Activated gamma-delta T cell (primary cell): ENCODE measurements around the gene SLMAP.

ENCODE experiments used
- DNase-seq: peaks from one replicate; lab custom pipeline; 2025; lab: John Stamatoyannopoulos, UW

The SLMAP gene

GRCh38 chr3:57961828-57962447 lies 205.8 kb downstream of the SLMAP start:
- no peak for DNase-seq

DNA sequence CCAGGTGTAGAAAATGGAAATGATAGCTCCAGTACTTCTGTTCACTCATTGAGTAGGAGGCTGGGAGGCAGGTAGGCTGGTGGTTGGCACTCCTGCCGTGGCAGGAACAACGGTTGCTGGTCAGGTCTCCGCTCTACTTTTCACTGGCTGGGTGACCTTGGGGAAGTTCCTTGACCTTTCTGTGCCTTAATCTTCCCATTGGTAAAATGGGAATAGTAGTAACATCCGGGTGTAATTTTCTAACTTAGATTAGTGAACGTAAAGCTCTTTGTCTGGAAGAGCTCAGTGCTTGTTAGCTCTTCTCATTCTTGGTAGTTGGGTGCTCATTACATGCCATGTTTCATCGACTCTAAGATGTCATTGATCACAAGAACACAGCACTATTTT lies 206.3 kb downstream of the SLMAP start:
- no peak for DNase-seq

- DNase-seq = no peak
Observed at GRCh38 chr3:57963811-57964346, 207.8 kb downstream of the SLMAP start.

- no peak for DNase-seq
Observed at GRCh38 chr3:57966829-57967228, 210.7 kb downstream of the SLMAP start.

DNA sequence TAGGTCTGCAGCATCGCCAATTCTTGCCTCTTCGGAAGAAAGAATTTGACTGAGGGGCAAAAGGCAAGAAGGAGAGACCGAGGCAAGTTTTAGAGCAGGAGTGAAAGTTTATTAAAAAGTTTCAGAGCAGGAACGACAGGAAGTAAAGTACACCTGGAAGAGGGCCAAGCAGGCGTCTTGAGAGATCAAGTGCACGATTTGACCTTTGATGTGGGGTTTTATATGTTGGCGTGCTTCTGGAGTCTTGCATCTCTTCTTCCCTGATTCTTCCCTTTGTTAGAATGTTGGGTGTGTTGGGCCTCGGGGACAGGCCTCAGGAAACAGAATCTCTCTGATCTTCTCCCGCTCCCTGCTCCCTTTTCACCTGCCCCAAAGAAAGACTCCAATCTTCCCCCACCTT lies 211.5 kb downstream of the SLMAP start:
- DNase-seq = no peak

DNA sequence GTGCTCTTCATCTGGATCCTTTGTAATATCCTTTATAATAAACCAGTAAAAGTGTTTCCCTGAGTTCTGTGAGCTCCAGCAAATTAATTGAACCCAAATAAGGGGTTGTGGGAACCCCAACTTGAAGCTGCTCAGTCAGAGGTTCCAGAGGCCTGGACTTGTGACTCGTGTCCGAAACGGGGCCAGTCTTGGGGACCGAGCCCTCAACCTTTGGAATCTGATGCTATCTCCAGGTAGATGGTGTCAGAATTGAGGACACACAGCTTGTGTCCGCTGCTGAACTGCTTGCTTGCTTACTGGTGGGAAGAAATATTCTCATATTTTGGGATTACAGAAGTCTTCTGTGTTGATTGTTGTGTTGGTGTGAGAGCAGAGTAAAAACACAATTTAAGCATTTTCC lies 212.4 kb downstream of the SLMAP start:
- DNase-seq = no peak

- DNase-seq = no peak
Observed at GRCh38 chr3:57971975-57972374, 215.9 kb downstream of the SLMAP start.

DNA sequence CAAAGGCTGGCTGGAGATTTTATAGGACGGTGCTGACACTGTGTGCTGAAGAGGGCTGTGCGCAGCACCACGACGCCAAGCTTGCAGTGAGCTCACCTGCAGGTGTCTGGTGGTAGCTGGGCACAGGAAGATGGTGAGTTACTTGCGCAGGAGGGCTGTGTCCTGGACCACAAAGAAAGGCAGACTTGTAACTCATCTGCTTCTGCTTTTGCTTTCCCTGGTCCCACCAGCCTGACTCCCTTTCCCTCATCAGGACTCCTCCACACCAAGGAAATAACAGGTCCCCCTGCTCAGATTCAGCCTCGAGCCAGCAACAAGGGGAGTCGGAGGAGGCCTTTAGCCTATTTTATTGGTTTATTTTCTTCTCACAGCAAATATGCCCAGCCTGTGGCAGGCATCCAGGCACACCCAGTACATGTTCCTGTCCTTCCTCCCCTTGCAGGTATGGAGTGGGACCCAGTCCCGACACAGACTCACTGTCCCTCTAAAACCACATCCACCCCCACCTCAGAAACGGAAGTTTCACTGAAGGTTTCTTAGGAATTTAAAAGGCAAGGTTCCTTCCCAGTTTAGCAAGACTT lies 216.5 kb downstream of the SLMAP start:
- no peak for DNase-seq

GRCh38 chr3:57973715-57974477 lies 217.8 kb downstream of the SLMAP start:
- DNase-seq = no peak

DNA sequence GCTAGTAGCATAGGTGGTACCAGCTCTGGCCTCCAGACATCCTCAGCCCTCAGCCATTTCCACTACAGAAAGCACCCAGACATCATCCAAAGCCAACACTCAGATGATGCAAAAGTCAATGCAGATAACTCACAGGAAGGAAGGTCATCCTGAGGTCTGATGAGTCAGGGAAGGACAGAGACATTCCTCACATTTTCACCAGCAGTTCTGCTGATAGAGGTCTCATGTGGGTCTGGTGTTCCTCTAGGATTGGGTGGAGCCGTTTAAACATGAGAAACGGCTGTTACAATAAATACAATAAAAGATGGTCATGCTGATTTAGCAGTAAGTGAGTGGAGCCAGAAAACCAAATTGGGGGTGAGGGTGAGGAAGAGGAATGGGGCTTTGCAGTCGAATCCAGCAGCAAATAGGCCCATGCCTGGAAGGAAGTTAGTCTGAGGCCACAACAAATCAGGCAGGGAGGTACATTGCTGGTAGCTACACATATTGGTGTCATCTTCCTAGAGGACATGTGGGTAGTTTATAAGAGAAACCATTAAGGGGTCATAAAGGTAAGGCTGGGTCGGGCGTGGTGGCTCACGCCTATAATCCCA lies 218.8 kb downstream of the SLMAP start:
- no peak for DNase-seq

GRCh38 chr3:57977818-57978235 lies 221.7 kb downstream of the SLMAP start:
- DNase-seq = no peak

GRCh38 chr3:57978316-57978715 lies 222.2 kb downstream of the SLMAP start:
- no peak for DNase-seq
